Calu3 (cell line): ENCODE data around the gene ARHGEF3. TPM values are rescaled to one million over a fixed set of nuclear protein-coding genes. Genes with fewer than 3 reads are reported as not detected.

Experiments used
- BruUV-seq: library from RNA; stranded (reverse); fragments of 400-500 nt; replicated peaks from 2 replicates; lab custom pipeline; 2021; lab: Mats Ljungman, UMichigan
- CTCF ChIA-PET: fragments of 300-600 bp; sonication (Branson Sonifier 250); formaldehyde crosslinking; loops from one replicate; lab custom pipeline; 2022; ENCODE audit warnings: antibody characterized with exemption; lab: Charles Lee
- DNase-seq: peaks from one replicate; pipeline ENCODE4 v3.0.0; 2022
- H3K27ac Mint-ChIP-seq: one replicate; pipeline ENCODE4 v1.8.0; 2022; ENCODE audit warnings: mixed read lengths; ENCODE audit not compliant: unreplicated experiment
- H3K27me3 Mint-ChIP-seq: one replicate; pipeline ENCODE4 v1.8.0; 2022; ENCODE audit warnings: mixed read lengths; ENCODE audit not compliant: unreplicated experiment
- H3K36me3 Mint-ChIP-seq: one replicate; pipeline ENCODE4 v1.8.0; 2022; ENCODE audit warnings: mild to moderate bottlenecking, moderate library complexity, mixed read lengths; ENCODE audit not compliant: insufficient read depth, unreplicated experiment
- H3K4me1 Mint-ChIP-seq: one replicate; pipeline ENCODE4 v1.8.0; 2022; ENCODE audit warnings: mild to moderate bottlenecking, low read depth, mixed read lengths; ENCODE audit not compliant: unreplicated experiment
- H3K4me3 Mint-ChIP-seq: one replicate; pipeline ENCODE4 v1.8.0; 2022; ENCODE audit warnings: mild to moderate bottlenecking, low read depth, moderate library complexity, mixed read lengths; ENCODE audit not compliant: unreplicated experiment
- H3K9me3 Mint-ChIP-seq: one replicate; pipeline ENCODE4 v1.8.0; 2022; ENCODE audit warnings: low read depth, mixed read lengths; ENCODE audit not compliant: unreplicated experiment
- intact Hi-C: fragments of 100-400 bp; cut with micrococcal nuclease; formaldehyde crosslinking; loops from one replicate; pipeline ENCODE4 v1.10.0; 2022; ENCODE audit not compliant: unreplicated experiment
- total RNA-seq: library from RNA; stranded (reverse); gene quantifications from 2 replicates; pipeline ENCODE4 v1.2.3, GENCODE V29; 2022
- TF ChIP-seq, protein P1 (sequence below): fragments of 200-600 bp; IDR thresholded peaks from one replicate; pipeline ENCODE4 v1.8.0; 2022; ENCODE audit warnings: antibody characterized with exemption; ENCODE audit not compliant: unreplicated experiment

ARHGEF3 gene
- total RNA-seq, 1 experiment from 2014 or later = 21.8 TPM

DNA sequence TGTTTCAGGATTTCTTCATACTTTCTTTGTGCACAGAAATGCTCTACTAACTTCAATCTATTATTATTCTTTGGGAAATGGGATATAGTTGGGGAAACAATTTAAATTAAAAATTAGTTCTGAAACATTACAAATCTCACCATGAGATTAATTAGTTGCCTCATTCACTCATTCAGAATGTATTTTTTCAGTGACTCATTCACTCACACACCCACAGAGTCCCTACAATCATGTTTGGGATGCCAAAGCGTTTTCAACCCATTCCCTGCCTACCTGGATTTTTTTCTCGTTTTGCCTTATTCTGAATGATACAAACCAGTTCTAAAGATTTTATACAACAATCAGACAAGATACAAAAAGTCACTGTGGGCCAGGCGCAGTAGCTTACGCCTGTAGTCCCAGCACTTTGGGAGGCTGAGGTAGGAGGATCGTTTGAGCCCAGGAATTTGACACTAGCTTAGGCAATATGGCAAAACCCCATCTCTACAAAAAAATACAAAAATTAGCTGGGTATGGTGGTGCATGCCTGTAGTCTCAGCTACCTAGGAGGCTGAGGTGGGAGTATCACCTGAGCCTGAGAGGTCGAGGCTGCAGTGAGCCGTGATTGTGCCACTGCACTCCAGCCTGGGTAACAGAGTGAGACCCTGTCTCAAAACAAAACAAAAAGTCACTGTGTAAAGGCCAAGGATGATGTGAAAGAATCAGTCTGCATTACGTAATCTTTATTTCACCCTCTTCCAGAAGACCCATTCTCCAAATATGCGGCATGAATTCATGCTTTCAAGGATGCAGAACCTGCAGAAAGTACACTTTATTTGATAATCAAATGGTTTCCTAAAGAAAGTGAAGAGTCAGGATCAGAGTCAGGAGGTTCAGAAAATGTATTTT is 34.8 kb upstream of the ARHGEF3 start:
- H3K4me3 Mint-ChIP-seq = no peak overlapping the region
- H3K9me3 Mint-ChIP-seq = no peaks in the 10 kb centered on the region
- no peaks in the 10 kb centered on the region for H3K27me3 Mint-ChIP-seq
- CTCF ChIA-PET = interaction anchor here (0.6 kb wide), 1 partner anchor 12 kb away, joined by 8 read pairs; no protein-coding TSS in a partner anchor
- TF ChIP-seq, protein P1, sequence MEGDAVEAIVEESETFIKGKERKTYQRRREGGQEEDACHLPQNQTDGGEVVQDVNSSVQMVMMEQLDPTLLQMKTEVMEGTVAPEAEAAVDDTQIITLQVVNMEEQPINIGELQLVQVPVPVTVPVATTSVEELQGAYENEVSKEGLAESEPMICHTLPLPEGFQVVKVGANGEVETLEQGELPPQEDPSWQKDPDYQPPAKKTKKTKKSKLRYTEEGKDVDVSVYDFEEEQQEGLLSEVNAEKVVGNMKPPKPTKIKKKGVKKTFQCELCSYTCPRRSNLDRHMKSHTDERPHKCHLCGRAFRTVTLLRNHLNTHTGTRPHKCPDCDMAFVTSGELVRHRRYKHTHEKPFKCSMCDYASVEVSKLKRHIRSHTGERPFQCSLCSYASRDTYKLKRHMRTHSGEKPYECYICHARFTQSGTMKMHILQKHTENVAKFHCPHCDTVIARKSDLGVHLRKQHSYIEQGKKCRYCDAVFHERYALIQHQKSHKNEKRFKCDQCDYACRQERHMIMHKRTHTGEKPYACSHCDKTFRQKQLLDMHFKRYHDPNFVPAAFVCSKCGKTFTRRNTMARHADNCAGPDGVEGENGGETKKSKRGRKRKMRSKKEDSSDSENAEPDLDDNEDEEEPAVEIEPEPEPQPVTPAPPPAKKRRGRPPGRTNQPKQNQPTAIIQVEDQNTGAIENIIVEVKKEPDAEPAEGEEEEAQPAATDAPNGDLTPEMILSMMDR = no peak
- intact Hi-C loops = no loop called here
- no TSS peak for BruUV-seq
- H3K27ac Mint-ChIP-seq = peak overlapping the region; percentile 11
- no peak for DNase-seq
- peaks cover 16% of the 10 kb centered on the region for H3K4me1 Mint-ChIP-seq
- no peaks in the 10 kb centered on the region for H3K36me3 Mint-ChIP-seq

DNA sequence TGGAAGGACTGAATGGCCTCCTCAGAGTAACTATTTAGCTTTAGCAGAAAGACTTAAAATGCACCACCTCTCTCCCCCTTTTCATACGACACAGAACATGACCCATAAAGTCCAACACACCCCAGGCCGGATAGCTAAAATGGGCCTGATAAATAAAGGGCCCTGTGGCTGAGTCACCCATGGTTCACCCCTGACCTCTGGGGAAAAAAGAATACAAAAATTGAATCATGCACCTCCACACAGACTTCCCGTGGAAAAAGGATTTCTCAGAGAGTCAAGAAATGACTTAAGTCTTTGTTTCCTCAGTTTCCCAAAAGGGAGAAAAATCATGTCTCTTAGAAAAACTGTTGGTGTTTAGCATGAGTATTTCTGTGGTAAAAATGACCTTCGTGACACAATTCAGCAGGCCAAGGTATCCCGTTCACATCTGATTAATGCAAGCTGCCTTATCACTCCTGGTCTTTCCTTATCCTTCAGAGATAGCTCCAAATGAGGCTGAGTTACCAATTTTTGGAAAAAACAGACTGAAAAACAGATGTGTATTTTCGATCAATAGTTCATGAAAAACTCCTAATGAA is 34.0 kb upstream of the ARHGEF3 start:
- no peaks in the 10 kb centered on the region for H3K9me3 Mint-ChIP-seq
- TF ChIP-seq, protein P1 = no peak
- H3K27ac Mint-ChIP-seq = peak overlapping the region; percentile 11
- CTCF ChIA-PET = interaction anchor here (0.6 kb wide), 1 partner anchor 12 kb away, joined by 8 read pairs; no protein-coding TSS in a partner anchor
- peaks cover 16% of the 10 kb centered on the region for H3K4me1 Mint-ChIP-seq
- BruUV-seq = no TSS peak
- H3K4me3 Mint-ChIP-seq = no peak overlapping the region
- DNase-seq = peak; percentile 17
- no peaks in the 10 kb centered on the region for H3K27me3 Mint-ChIP-seq
- no peaks in the 10 kb centered on the region for H3K36me3 Mint-ChIP-seq
- intact Hi-C loops = no loop called here

DNA sequence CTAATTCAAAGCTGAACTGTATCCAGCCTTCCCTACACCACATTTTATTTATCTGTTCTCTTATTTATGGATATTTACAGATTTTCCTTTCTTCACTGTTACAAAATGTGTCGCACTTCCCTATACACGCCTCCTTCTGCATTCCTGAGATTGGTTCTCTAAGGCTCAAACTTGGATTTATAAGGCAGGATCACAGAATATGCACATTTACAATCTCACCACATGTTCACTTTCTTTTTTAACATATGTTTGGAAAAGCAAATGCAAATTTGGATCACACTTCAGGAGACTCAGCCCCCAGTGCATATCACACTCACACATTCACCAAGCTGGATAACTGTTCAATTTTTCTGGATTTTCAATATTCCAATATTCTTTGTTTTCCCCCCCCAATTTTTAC is 31.8 kb upstream of the ARHGEF3 start:
- BruUV-seq = no TSS peak
- TF ChIP-seq, protein P1 = no peak
- DNase-seq = no peak
- CTCF ChIA-PET = interaction anchor here (0.5 kb wide), 1 partner anchor 11 kb away, joined by 3 read pairs; no protein-coding TSS in a partner anchor
- no peak overlapping the region for H3K4me3 Mint-ChIP-seq
- no peaks in the 10 kb centered on the region for H3K36me3 Mint-ChIP-seq
- peaks cover 16% of the 10 kb centered on the region for H3K4me1 Mint-ChIP-seq
- H3K27ac Mint-ChIP-seq = no peak overlapping the region
- H3K9me3 Mint-ChIP-seq = no peaks in the 10 kb centered on the region
- H3K27me3 Mint-ChIP-seq = no peaks in the 10 kb centered on the region
- intact Hi-C loops = no loop called here

DNA sequence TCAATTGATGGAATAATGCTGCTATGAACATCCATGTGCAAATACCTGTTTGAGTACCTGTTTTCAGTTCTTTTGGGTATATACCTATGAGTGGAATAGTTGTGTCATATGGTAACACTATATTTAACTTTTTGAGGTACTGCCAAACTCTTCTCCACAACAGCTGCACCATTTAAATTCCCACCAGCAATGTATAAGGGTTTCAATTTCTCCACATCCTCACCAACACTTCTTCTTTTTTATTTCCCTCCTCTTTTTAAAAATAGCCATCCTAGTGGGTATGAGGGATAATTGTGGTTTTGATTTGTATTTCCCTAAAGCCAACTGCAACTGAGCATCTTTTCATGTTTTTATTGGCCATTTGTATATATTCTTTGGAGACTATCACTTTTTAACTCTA is 31.3 kb upstream of the ARHGEF3 start:
- intact Hi-C loops = no loop called here
- BruUV-seq = no TSS peak
- no peaks in the 10 kb centered on the region for H3K36me3 Mint-ChIP-seq

More for the DNA sequence above, 31.3 kb upstream of the ARHGEF3 start:
- no peak for DNase-seq
- H3K4me1 Mint-ChIP-seq = peaks cover 16% of the 10 kb centered on the region
- H3K27ac Mint-ChIP-seq = no peak overlapping the region
- H3K9me3 Mint-ChIP-seq = no peaks in the 10 kb centered on the region
- H3K27me3 Mint-ChIP-seq = no peaks in the 10 kb centered on the region
- CTCF ChIA-PET = no interaction called here
- H3K4me3 Mint-ChIP-seq = no peak overlapping the region
- TF ChIP-seq, protein P1 = no peak
